Activated T-cell treated with anti-CD3 and anti-CD28 coated beads, Interleukin-2, amount 50 U/mL, for 4 hours (primary cell): ENCODE measurements around the gene SHROOM3. TPM values are rescaled to one million over a fixed set of nuclear protein-coding genes. Genes with fewer than 3 reads are reported as not detected.
"Not testable (repeated sequence)": the region's sequence is repeated elsewhere in the genome, so short reads cannot be mapped to it uniquely, and the experiment has no call there.

Experiments
- ATAC-seq, 2 donors: fragments of 200-7000 bp; cut with Tn5 transposase; one replicate each; pipeline ENCODE4 v1.10.0; 2021
- DNase-seq: peaks from one replicate; pipeline ENCODE4 v3.0.0-alpha.2; 2020
- H3K27me3 Mint-ChIP-seq: one replicate; pipeline ENCODE4 v1.8.0; 2021; ENCODE audit warnings: low read depth, mixed read lengths
- H3K36me3 Mint-ChIP-seq: one replicate; pipeline ENCODE4 v1.8.0; 2022; ENCODE audit warnings: mixed read lengths; ENCODE audit not compliant: insufficient read depth
- H3K4me1 Mint-ChIP-seq: one replicate; pipeline ENCODE4 v1.8.0; 2021; ENCODE audit warnings: low read depth, mixed read lengths
- H3K4me3 Mint-ChIP-seq: one replicate; pipeline ENCODE4 v1.8.0; 2021; ENCODE audit warnings: mild to moderate bottlenecking, moderate library complexity, mixed read lengths
- H3K9me3 Mint-ChIP-seq: one replicate; pipeline ENCODE4 v1.8.0; 2021; ENCODE audit warnings: mixed read lengths
- total RNA-seq, 3 donors: library from RNA; stranded (reverse); gene quantifications; one replicate each; pipeline ENCODE4 v1.2.1, GENCODE V29; 2021

The SHROOM3 gene
- total RNA-seq, 3 donors from 2014 or later, result 0.05 to 0.33 (median 0.08) TPM

DNA sequence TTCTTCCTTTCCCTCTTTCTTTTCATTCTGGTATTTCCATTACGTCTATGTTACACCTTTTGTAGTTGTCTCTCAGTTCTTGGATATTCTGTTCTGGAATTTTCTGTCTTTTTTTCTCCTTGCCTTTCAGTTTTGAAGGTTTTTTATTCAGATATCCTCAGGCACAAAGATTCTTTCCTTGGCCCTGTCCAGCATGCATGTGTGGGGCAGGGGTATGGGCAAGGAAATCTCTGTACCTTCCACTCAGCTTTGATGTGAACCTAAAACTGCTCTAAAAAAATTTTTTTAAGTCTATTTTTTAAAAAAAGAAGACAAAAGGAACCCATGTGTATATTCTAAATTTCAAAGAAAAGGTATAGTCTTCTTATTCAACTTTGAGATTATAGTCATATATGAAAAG lies 282.4 kb downstream of the SHROOM3 start:
- ATAC-seq (no peak), DNase-seq (no peak)
- Mint-ChIP-seq H3K4me3 (no peak overlapping the region), H3K27me3 (peaks cover 11% of the 10 kb centered on the region), H3K36me3 (no peaks in the 10 kb centered on the region), H3K9me3 (no peaks in the 10 kb centered on the region), H3K4me1 (peaks cover 2% of the 10 kb centered on the region)

DNA sequence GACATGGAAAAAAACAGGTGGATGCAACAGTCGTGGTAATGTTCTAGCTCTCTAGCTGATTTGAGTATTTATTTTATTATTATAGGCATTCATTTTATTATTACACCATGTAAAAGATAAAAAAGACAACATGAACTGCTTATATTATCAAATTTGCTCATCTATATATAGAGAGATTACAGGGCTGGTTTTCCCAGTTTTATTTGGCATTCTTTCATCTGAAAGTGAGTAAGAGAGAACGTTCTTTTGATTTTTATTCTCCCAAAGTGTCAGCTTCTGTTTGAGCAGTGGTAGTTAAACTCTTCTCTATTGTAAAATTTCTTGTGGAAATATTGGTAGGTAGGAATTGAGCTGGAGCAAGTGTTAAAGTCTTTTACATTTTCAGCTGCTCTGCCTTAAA lies 283.0 kb downstream of the SHROOM3 start:
- H3K9me3 Mint-ChIP-seq, result no peaks in the 10 kb centered on the region
- no peak overlapping the region for H3K4me3 Mint-ChIP-seq
- DNase-seq, result no peak
- peaks cover 2% of the 10 kb centered on the region for H3K4me1 Mint-ChIP-seq
- peaks cover 11% of the 10 kb centered on the region for H3K27me3 Mint-ChIP-seq
- ATAC-seq, result no peak
- no peaks in the 10 kb centered on the region for H3K36me3 Mint-ChIP-seq

- Mint-ChIP-seq H3K4me1 (peaks cover 1% of the 10 kb centered on the region), H3K36me3 (no peaks in the 10 kb centered on the region), H3K27me3 (peaks cover 11% of the 10 kb centered on the region), H3K9me3 (no peaks in the 10 kb centered on the region), H3K4me3 (no peak overlapping the region)
- no peak for DNase-seq
- no peak for ATAC-seq
Observed at GRCh38 chr4:76718831-76719230, 283.8 kb downstream of the SHROOM3 start.

GRCh38 chr4:76720121-76720520 lies 285.1 kb downstream of the SHROOM3 start:
- DNase-seq (no peak), ATAC-seq (no peak)
- Mint-ChIP-seq H3K9me3 (no peaks in the 10 kb centered on the region), H3K4me1 (no peaks in the 10 kb centered on the region), H3K27me3 (peaks cover 11% of the 10 kb centered on the region), H3K4me3 (no peak overlapping the region), H3K36me3 (no peaks in the 10 kb centered on the region)

GRCh38 chr4:76722146-76722545 lies 287.1 kb downstream of the SHROOM3 start:
- ATAC-seq, DNase-seq, H3K4me3 Mint-ChIP-seq, H3K36me3 Mint-ChIP-seq, H3K4me1 Mint-ChIP-seq, H3K9me3 Mint-ChIP-seq: not testable (repeated sequence)
- peaks cover 22% of the 10 kb centered on the region for H3K27me3 Mint-ChIP-seq

GRCh38 chr4:76722838-76723237 lies 287.8 kb downstream of the SHROOM3 start:
- DNase-seq (no peak), ATAC-seq (no peak)
- peaks cover 22% of the 10 kb centered on the region for H3K27me3 Mint-ChIP-seq
- no peak overlapping the region for H3K4me3 Mint-ChIP-seq
- no peaks in the 10 kb centered on the region for H3K36me3 Mint-ChIP-seq
- H3K4me1 Mint-ChIP-seq, result no peaks in the 10 kb centered on the region
- H3K9me3 Mint-ChIP-seq, result no peaks in the 10 kb centered on the region

DNA sequence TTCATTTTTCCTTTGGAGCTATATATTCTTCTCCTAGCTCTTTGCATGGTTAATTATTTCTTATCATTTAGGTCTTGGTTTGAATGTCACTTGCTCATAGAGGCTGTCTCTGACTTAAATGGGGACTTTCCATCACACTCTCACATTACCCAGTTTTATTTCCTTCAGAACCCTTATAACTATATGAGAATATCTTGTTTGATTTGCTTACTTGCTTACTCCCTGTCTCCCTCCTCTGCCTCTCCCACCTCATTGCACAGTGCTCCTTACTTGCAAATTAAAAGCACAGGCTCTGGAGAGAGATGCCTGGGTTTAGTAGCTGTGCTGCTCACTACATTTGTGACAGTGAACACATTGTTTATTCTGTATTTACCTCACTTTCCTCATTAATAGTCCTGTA lies 288.3 kb downstream of the SHROOM3 start:
- Mint-ChIP-seq H3K9me3 (no peaks in the 10 kb centered on the region), H3K4me1 (no peaks in the 10 kb centered on the region), H3K27me3 (peaks cover 24% of the 10 kb centered on the region), H3K36me3 (no peaks in the 10 kb centered on the region), H3K4me3 (no peak overlapping the region)
- no peak for DNase-seq
- no peak for ATAC-seq

DNA sequence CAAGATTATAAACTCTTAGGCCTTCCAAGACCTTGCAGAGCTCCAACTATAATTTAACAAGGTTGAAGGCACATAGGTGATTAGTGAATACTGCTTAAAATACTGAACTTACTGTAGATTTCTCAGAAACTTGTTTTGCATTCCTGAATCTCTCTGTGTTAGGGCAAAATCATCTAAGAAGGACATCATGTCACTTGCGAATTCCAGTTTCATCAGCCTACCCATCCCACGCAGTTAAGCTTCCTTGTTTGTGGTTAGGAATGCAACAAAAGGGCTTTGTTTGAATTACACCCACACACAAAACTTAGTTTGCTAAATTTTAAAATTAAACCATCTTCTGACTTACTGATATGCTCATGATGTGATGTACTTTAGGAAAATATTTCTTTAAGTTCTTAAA lies 288.9 kb downstream of the SHROOM3 start:
- Mint-ChIP-seq H3K9me3 (no peaks in the 10 kb centered on the region), H3K4me3 (no peak overlapping the region), H3K27me3 (peaks cover 23% of the 10 kb centered on the region), H3K36me3 (no peaks in the 10 kb centered on the region), H3K4me1 (no peaks in the 10 kb centered on the region)
- DNase-seq, result no peak
- no peak for ATAC-seq

DNA sequence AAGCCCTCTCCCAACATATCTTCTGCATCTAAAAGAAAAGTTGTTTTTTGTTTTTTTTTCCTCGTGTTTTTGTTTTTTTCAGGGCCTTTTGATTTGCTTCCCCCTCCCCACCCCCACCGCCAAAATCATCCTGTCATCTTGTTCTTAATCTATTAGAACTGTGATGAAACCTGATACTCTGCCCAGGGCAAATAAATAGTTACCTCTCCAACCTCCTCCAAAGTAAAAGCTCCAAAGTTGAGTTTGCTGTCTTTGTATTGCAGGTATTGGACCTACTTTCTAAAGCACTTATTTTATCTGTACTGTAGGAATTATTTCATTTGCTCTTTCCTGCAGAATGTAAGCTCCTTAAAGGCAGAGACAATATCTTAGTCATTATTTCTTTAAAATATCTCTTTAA lies 290.0 kb downstream of the SHROOM3 start:
- ATAC-seq, result no peak
- Mint-ChIP-seq H3K27me3 (peaks cover 15% of the 10 kb centered on the region), H3K9me3 (no peaks in the 10 kb centered on the region), H3K4me1 (no peaks in the 10 kb centered on the region), H3K36me3 (no peaks in the 10 kb centered on the region), H3K4me3 (no peak overlapping the region)
- no peak for DNase-seq

- no peak for ATAC-seq
Observed at GRCh38 chr4:76726176-76726575, 291.1 kb downstream of the SHROOM3 start.

GRCh38 chr4:76726631-76727030 lies 291.6 kb downstream of the SHROOM3 start:
- DNase-seq (no peak), ATAC-seq (no peak)
- no peaks in the 10 kb centered on the region for H3K4me1 Mint-ChIP-seq
- peaks cover 14% of the 10 kb centered on the region for H3K27me3 Mint-ChIP-seq
- H3K4me3 Mint-ChIP-seq, result no peak overlapping the region
- H3K9me3 Mint-ChIP-seq, result no peaks in the 10 kb centered on the region
- no peaks in the 10 kb centered on the region for H3K36me3 Mint-ChIP-seq

More at GRCh38 chr4:76726176-76726575, 291.1 kb downstream of the SHROOM3 start:
- peaks cover 15% of the 10 kb centered on the region for H3K27me3 Mint-ChIP-seq
- H3K4me3 Mint-ChIP-seq, result no peak overlapping the region
- H3K9me3 Mint-ChIP-seq, result no peaks in the 10 kb centered on the region
- no peaks in the 10 kb centered on the region for H3K36me3 Mint-ChIP-seq
- no peaks in the 10 kb centered on the region for H3K4me1 Mint-ChIP-seq
- DNase-seq, result no peak

GRCh38 chr4:76727934-76728333 lies 292.9 kb downstream of the SHROOM3 start:
- H3K4me3 Mint-ChIP-seq, H3K9me3 Mint-ChIP-seq, H3K4me1 Mint-ChIP-seq, H3K36me3 Mint-ChIP-seq, ATAC-seq, DNase-seq: not testable (repeated sequence)
- H3K27me3 Mint-ChIP-seq, result peaks cover 14% of the 10 kb centered on the region

- no peak for ATAC-seq
- H3K27me3 Mint-ChIP-seq, result peaks cover 14% of the 10 kb centered on the region
- H3K4me1 Mint-ChIP-seq, result no peaks in the 10 kb centered on the region
- no peaks in the 10 kb centered on the region for H3K36me3 Mint-ChIP-seq
- H3K4me3 Mint-ChIP-seq, result no peak overlapping the region
- no peaks in the 10 kb centered on the region for H3K9me3 Mint-ChIP-seq
- no peak for DNase-seq
Observed at GRCh38 chr4:76729460-76729859, 294.4 kb downstream of the SHROOM3 start.

DNA sequence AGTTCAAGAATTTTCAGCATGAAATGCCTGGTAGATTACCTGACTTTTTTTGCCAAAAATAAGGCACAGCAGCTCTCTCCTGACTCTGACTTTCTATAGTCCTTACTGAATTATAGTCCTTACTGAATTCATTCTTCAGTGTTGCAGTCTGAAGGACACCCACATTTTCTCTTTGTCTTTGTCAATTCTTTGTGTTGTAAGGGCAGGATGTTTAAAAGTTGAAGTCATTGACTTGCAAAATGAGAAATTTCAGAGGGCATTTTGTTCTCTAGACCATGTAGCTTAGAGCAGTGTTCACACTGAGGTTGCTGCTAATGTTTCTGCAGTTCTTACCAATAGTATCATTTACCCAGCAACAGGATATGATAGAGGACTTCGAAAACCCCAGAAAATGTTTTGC lies 295.0 kb downstream of the SHROOM3 start:
- Mint-ChIP-seq H3K9me3 (no peaks in the 10 kb centered on the region), H3K4me3 (no peak overlapping the region), H3K4me1 (no peaks in the 10 kb centered on the region), H3K36me3 (no peaks in the 10 kb centered on the region), H3K27me3 (peaks cover 14% of the 10 kb centered on the region)
- DNase-seq (no peak), ATAC-seq (no peak)

- Mint-ChIP-seq H3K4me3 (no peak overlapping the region), H3K27me3 (peaks cover 3% of the 10 kb centered on the region), H3K4me1 (no peaks in the 10 kb centered on the region), H3K9me3 (no peaks in the 10 kb centered on the region), H3K36me3 (no peaks in the 10 kb centered on the region)
- no peak for ATAC-seq
- DNase-seq, result no peak
Observed at GRCh38 chr4:76732246-76732645, 297.2 kb downstream of the SHROOM3 start.
